SW480 (cell line): ENCODE measurements around the gene TEDC1.
"Not testable (repeated sequence)": the region's sequence is repeated elsewhere in the genome, so short reads cannot be mapped to it uniquely, and the experiment has no call there.

Experiments
- DNase-seq: peaks from one replicate; pipeline ENCODE4 v3.0.0-alpha.2; 2016; ENCODE audit warnings: low spot score

TEDC1 gene

DNA sequence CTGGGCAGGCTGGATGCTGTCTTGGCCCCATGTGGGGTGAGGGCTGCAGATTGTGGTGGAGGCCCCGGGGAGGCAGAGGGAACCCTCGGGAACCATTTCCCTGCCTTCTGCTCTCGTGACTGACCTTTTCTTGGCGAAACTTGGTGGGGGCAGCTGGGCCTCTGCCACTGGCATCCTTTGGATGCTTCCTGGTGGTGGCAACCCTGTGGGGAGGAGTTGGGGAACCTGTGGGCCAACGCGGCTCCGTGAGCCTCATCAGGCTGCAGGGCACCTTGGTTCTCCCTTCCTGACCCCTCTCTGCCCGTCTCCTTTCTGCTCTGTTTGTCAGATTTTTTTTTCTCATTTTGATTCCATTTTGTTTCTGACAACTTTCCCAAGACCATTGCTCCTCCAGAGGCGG is 49.8 kb downstream of the TEDC1 start:
- no peak for DNase-seq

DNA sequence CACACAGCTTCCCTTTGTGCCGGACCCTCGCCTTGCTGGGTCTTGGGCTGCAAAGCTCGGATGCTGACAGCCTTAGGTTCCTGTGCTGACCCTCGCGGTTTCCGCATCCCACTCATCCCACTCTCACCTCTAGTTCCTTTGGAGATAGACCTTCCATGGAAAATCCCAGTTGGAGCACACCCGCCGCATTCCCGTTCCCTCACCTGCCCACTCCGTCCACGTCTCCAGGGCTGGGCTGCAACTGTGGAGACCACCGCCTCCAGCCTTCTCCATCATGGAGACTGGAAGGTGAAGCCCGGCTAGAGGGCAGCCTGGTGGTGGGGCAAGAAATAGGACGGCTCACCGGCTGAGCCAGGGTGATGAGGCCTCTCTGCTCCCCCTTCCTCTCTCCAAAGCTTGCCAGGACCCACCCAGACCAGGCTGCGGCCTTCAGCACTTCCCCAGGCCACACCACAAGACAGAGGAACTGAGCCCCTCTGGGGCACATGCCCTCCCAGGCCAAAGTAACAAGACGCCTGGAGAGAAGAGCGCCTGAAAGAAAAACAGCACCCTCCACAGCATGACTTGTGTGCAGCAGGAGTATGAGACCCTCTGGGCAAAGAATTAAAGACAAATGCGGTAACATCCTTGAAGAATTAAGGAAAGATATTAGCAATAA is 50.3 kb downstream of the TEDC1 start:
- no peak for DNase-seq

DNA sequence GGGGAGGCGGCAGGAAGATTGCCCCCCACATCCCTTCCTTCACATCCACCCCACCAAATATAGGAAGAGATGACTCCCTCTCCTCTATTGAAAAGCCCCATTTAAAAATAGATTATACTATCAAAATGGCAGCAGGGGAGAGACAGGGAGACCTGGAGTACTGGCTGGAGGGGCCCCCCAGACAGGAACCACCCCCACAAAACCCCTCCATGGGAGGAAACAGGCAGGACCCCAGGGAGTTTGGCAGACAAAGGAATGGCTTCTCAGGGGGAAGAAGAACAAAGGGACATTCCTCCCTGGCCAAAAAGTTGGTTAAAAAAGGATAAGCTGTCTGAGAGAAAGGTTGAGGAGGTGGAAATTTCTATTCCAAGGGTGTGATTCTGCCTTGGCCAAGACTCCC is 54.6 kb downstream of the TEDC1 start:
- DNase-seq: not testable (repeated sequence)

DNA sequence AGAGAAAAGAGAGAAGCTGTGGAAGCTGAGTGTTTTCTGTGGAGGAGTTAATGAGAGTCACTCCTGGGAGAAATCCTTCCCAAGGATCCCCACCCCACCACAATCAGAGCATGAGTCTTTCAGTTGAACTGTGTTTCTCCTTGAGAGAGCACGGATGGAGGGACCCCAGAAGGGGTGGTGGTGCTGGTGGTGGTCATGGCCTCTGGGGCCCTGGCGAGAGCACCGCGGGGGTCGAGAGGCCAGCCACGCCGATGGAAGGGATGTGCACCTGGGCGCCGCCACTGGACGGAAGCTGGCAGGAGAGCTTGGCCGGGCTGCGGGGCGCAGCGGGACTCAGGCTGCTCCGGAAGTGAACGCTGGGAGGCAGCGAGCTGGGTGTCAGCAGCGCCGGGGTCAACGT is 55.4 kb downstream of the TEDC1 start:
- not testable (repeated sequence) for DNase-seq

DNA sequence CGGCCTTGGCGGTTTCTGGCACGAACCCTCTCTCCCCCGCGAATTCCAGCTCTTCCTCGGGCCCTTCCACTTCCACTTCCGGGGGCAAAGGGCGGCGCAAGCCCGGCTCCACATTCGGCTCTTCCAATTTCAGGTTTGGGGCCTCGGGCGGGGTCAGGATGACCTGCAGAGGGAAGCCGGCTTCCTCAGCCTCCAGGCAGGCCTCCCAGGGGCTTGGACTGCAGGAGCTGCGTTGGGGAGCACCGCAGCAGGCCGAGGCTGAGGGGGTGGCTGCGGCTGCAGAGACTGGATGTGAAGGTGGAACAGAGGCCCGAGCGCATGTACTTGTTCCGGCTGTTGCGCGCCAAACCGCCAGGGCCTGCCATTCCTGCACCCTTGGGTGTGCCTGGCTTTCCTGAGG is 56.0 kb downstream of the TEDC1 start:
- not testable (repeated sequence) for DNase-seq

DNA sequence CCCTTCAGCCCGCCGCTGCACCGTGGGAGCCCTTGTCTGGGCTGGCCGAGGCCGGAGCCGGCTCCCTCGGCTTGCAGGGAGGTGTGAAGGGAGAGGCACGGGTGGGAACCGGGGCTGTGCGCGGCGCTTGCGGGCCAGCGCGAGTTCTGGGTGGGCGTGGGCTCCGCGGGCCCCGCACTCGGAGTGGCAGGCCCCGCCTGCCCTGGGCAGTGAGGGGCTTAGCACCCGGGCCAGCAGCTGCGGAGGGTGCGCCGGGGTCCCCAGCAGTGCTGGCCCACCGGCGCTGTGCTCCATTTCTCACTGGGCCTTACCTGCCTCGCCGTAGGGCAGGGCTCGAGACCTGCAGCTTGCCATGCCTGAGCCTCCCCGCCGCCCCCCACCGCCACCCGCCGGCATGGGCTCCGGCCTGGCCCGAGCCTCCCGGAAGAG is 56.7 kb downstream of the TEDC1 start:
- no peak for DNase-seq
